Gastrocnemius medialis (tissue), 4 donors: ENCODE results near the gene MEGF9. TPM values are rescaled to one million over a fixed set of nuclear protein-coding genes. Genes with fewer than 3 reads are reported as not detected.
A peak's percentile ranks its signal among the peaks of the same experiment; 100 is the strongest.

Experiments used
- ATAC-seq, 2 donors: fragments of 150-250 bp; one replicate each; pipeline ENCODE4 v1.9.1; 2016
- DNase-seq, 2 donors: peaks; one replicate each; pipeline ENCODE4 v3.0.0-alpha.2; 2019
- H3K27ac ChIP-seq, 4 donors: fragments of 200-600 bp; sonication (generic); 1 replicate in 1 of 4; 2 replicates in 3 of 4; pipeline ENCODE4 v1.5.1; 2016 to 2018; ENCODE audit warnings: mild to moderate bottlenecking in 2 of 4, moderate library complexity in 1 of 4
- H3K27me3 ChIP-seq, 3 donors: fragments of 200-600 bp; sonication (generic) in 2 of 3; 1 replicate in 1 of 3; 2 replicates in 2 of 3; pipeline versions ENCODE4 v1.5.1 to v1.6.0; 2016 to 2019; ENCODE audit warnings: mild to moderate bottlenecking in 1 of 3, moderate library complexity in 1 of 3
- H3K36me3 ChIP-seq, 2 donors: fragments of 200-600 bp; sonication (generic) in 1 of 2; one replicate each; pipeline ENCODE4 v1.5.1; 2017 to 2018
- H3K4me1 ChIP-seq, 2 donors: fragments of 200-600 bp; sonication (generic) in 1 of 2; one replicate each; pipeline ENCODE4 v1.5.1; 2016 to 2017; ENCODE audit warnings: mild to moderate bottlenecking in 2 of 2
- H3K4me3 ChIP-seq, 4 donors: fragments of 200-600 bp; sonication (generic) in 3 of 4; 1 replicate in 1 of 4; 2 replicates in 3 of 4; pipeline ENCODE4 v1.5.1; 2016 to 2019; ENCODE audit warnings: mild to moderate bottlenecking in 2 of 4
- H3K9me3 ChIP-seq, 3 donors: fragments of 200-600 bp; sonication (generic) in 2 of 3; 1 replicate in 1 of 3; 2 replicates in 2 of 3; pipeline ENCODE4 v1.5.1; 2016 to 2019
- CTCF ChIP-seq, 5 experiments: fragments of 450-650 bp in 3 of 5; fragments of 200-600 bp in 2 of 5; sonication (generic) in 2 of 5; IDR thresholded peaks in 4 of 5; conservative IDR thresholded peaks in 1 of 5; 1 replicate in 4 of 5; 2 replicates in 1 of 5; pipeline ENCODE4 v1.5.1; 2016 to 2019; ENCODE audit warnings: antibody characterized with exemption in 5 of 5, mild to moderate bottlenecking in 3 of 5, moderate library complexity in 3 of 5
- POLR2A ChIP-seq, 2 donors: fragments of 450-650 bp; IDR thresholded peaks; one replicate each; pipeline ENCODE4 v1.6.1; 2017; ENCODE audit warnings: antibody characterized with exemption in 2 of 2, mild to moderate bottlenecking in 2 of 2, moderate library complexity in 2 of 2
- in situ Hi-C, 4 donors: fragments of 200-750 bp; cut with MboI; loops; one replicate each; pipeline versions ENCODE4 v1.15.0 to v1.8.0; 2017; ENCODE audit warnings: low sequenced_read_pairs in 4 of 4
- intact Hi-C: fragments of 100-400 bp; cut with DNase I; formaldehyde crosslinking; loops from one replicate; pipeline ENCODE4 v1.15.1; 2023; ENCODE audit warnings: low total_unique reads
- total RNA-seq, 4 donors: library from RNA; depleted of rRNA; stranded (reverse); fragments of >200 nt; gene quantifications; one replicate each; pipeline versions ENCODE4 v1.1.0 to v1.2.3, GENCODE V29; 2016

MEGF9 gene
- total RNA-seq, 4 donors from 2014 or later, result 6.3 to 15.3 (median 13.5) TPM

- DNase-seq, result no peak
- Histone ChIP-seq H3K4me1 (peaks cover 0 to 3% of the 10 kb centered on the region in 2 donors), H3K27ac (no peak overlapping the region), H3K9me3 (no peaks in the 10 kb centered on the region), H3K4me3 (no peak overlapping the region), H3K36me3 (peaks cover 0 to 17% of the 10 kb centered on the region in 2 donors), H3K27me3 (no peaks in the 10 kb centered on the region)
- intact Hi-C loops, result no loop called here
- no peak for ATAC-seq
- TF ChIP-seq CTCF (IDR thresholded peaks at IDR 0.05 in 4 of 5, conservative IDR thresholded peaks at IDR 0.05 in 1 of 5) (no peak), POLR2A (IDR thresholded peaks at IDR 0.05) (no peak)
- in situ Hi-C loops, result loop anchor here (5.0 to 25.0 kb wide), 5 partner anchors 178 to 308 kb away; partner anchors contain the start of gene TRAF1 (in 2 of the 4)
These were observed 43.0 kb upstream of the MEGF9 start for GRCh38 chr9:120757026-120757913.

- H3K4me3 ChIP-seq, result no peak overlapping the region
- H3K9me3 ChIP-seq, result no peaks in the 10 kb centered on the region
- in situ Hi-C loops (loop anchor here (5.0 to 25.0 kb wide), 5 partner anchors 178 to 308 kb away; partner anchors contain the start of gene TRAF1 (in 2 of the 4)), intact Hi-C loops (loop anchor here (1.0 kb wide), 2 partner anchors 180 to 304 kb away; no protein-coding TSS in a partner anchor)
- ATAC-seq (no peak), DNase-seq (no peak)
- H3K27ac ChIP-seq, result no peak overlapping the region
- no peak for TF ChIP-seq POLR2A (IDR thresholded peaks at IDR 0.05)
- TF ChIP-seq CTCF (IDR thresholded peaks at IDR 0.05 in 4 of 5, conservative IDR thresholded peaks at IDR 0.05 in 1 of 5), result no peak
- H3K27me3 ChIP-seq, result no peaks in the 10 kb centered on the region
- H3K36me3 ChIP-seq, result peaks cover 0 to 11% of the 10 kb centered on the region in 2 donors
- peaks cover 0 to 3% of the 10 kb centered on the region in 2 donors for H3K4me1 ChIP-seq
These were observed 42.3 kb upstream of the MEGF9 start for GRCh38 chr9:120756531-120756930.

GRCh38 chr9:120755810-120756434 lies 41.7 kb upstream of the MEGF9 start:
- no peaks in the 10 kb centered on the region for H3K27me3 ChIP-seq
- in situ Hi-C loops, result loop anchor here (5.0 to 25.0 kb wide), 5 partner anchors 179 to 309 kb away; partner anchors contain the start of gene TRAF1 (in 2 of the 4)
- DNase-seq, result peak; percentile 17 to 34

GRCh38 chr9:120755044-120755443 lies 40.8 kb upstream of the MEGF9 start:
- H3K27me3 ChIP-seq, result no peaks in the 10 kb centered on the region
- no peak for TF ChIP-seq CTCF (IDR thresholded peaks at IDR 0.05 in 4 of 5, conservative IDR thresholded peaks at IDR 0.05 in 1 of 5)
- TF ChIP-seq POLR2A (IDR thresholded peaks at IDR 0.05), result no peak
- H3K4me3 ChIP-seq, result no peak overlapping the region
- intact Hi-C loops, result no loop called here
- no peak for ATAC-seq
- no peak overlapping the region for H3K27ac ChIP-seq
- H3K4me1 ChIP-seq, result peaks cover 0 to 3% of the 10 kb centered on the region in 2 donors
- H3K36me3 ChIP-seq, result no peaks in the 10 kb centered on the region
- no peaks in the 10 kb centered on the region for H3K9me3 ChIP-seq
- DNase-seq, result no peak
- in situ Hi-C loops, result loop anchor here (5.0 to 25.0 kb wide), 5 partner anchors 180 to 310 kb away; partner anchors contain the start of gene TRAF1 (in 2 of the 4)

More at GRCh38 chr9:120755810-120756434, 41.7 kb upstream of the MEGF9 start:
- Histone ChIP-seq H3K4me3 (no peak overlapping the region), H3K27ac (no peak overlapping the region), H3K4me1 (peaks cover 0 to 3% of the 10 kb centered on the region in 2 donors), H3K9me3 (no peaks in the 10 kb centered on the region), H3K36me3 (peaks cover 0 to 5% of the 10 kb centered on the region in 2 donors)
- intact Hi-C loops, result loop anchor here (1.0 kb wide), 2 partner anchors 180 to 304 kb away; no protein-coding TSS in a partner anchor
- no peak for TF ChIP-seq POLR2A (IDR thresholded peaks at IDR 0.05)
- TF ChIP-seq CTCF (IDR thresholded peaks at IDR 0.05 in 4 of 5, conservative IDR thresholded peaks at IDR 0.05 in 1 of 5), result peak; percentile 74 to 86 (median 86)
- ATAC-seq, result peak; percentile 56 to 74
